Stimulated activated naive B cell treated with anti-CD40 and anti-IgM and Interleukin-4, amounts not matched to agents 10 μg/mL and 1 μg/mL and 100 μg/mL, for 72 hours (primary cell): ENCODE data around the gene DRD5.
A peak's percentile ranks its signal among the peaks of the same experiment; 100 is the strongest.
"Not testable (repeated sequence)": the region's sequence is repeated elsewhere in the genome, so short reads cannot be mapped to it uniquely, and the experiment has no call there.

Experiments
- ATAC-seq, 2 donors: fragments of 150-1000 bp; cut with Tn5 transposase; replicated peaks; 2 replicates each; pipeline ENCODE4 v1.10.0; 2021; ENCODE audit warnings: moderate library complexity in 1 of 2
- DNase-seq: peaks from one replicate; pipeline ENCODE4 v3.0.0; 2021
- H3K27ac Mint-ChIP-seq: one replicate; pipeline ENCODE4 v1.8.0; 2022; ENCODE audit warnings: mild to moderate bottlenecking, mixed read lengths
- H3K27me3 Mint-ChIP-seq, 2 donors: one replicate each; pipeline ENCODE4 v1.8.0; 2022; ENCODE audit warnings: mixed read lengths in 2 of 2
- H3K36me3 Mint-ChIP-seq, 2 donors: one replicate each; pipeline ENCODE4 v1.8.0; 2022; ENCODE audit warnings: mixed read lengths in 2 of 2, mild to moderate bottlenecking in 1 of 2
- H3K4me1 Mint-ChIP-seq, 2 donors: one replicate each; pipeline ENCODE4 v1.8.0; 2022; ENCODE audit warnings: mixed read lengths in 2 of 2, mild to moderate bottlenecking in 1 of 2
- H3K4me3 Mint-ChIP-seq, 2 donors: one replicate each; pipeline ENCODE4 v1.8.0; 2022; ENCODE audit warnings: mild to moderate bottlenecking in 2 of 2, mixed read lengths in 2 of 2, moderate library complexity in 1 of 2
- H3K9me3 Mint-ChIP-seq, 2 donors: one replicate each; pipeline ENCODE4 v1.8.0; 2022; ENCODE audit warnings: mixed read lengths in 2 of 2, mild to moderate bottlenecking in 1 of 2

Gene DRD5

DNA sequence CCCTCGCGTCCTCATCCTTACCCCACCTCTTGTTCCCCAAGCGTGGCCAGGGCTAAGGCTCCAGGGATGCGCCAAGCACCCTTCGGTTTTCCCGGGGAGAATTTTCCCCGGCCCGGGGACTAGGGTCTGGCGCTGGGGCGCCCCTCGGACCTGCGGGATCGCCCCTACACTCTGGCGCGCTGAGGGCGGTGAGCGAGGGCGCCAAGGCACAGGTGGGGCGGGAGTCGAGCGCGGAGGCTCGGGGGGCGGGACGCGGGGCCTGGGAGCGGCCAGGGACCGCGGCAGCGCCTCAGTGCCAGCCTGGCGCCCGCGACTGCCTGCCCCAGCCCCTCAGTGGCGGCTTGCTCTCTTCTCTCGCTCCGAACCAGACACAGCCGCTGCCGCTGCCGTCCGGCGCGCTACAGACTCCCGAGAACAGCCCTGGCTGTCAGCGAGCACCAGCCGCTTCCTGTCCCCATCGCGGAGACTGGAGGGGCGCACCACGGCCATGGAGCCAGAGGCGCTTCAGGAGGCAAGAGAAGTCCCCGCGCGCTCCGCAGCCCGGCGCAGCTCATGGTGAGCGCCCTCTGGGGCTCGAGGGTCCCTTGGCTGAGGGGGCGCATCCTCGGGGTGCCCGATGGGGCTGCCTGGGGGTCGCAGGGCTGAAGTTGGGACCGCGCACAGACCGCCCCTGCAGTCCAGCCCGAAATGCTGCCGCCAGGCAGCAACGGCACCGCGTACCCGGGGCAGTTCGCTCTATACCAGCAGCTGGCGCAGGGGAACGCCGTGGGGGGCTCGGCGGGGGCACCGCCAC, at the start of gene DRD5:
Gene DRD5, plus strand, starts transcription at position 292 of the 793 bp plus-strand sequence. Its CDS starts 396 bp downstream, at position 688.
- peaks cover 0 to 7% of the 10 kb centered on the region in 2 donors for H3K9me3 Mint-ChIP-seq
- peaks cover 39 to 55% of the 10 kb centered on the region in 2 donors for H3K27me3 Mint-ChIP-seq
- H3K4me3 Mint-ChIP-seq, result no peak within 1 kb of the TSS
- DNase-seq (no peak), ATAC-seq (no peak)
- H3K36me3 Mint-ChIP-seq, result peaks cover 0 to 3% of the 10 kb centered on the region in 2 donors
- peaks cover 2 to 5% of the 10 kb centered on the region in 2 donors for H3K4me1 Mint-ChIP-seq
- H3K27ac Mint-ChIP-seq, result no peak within 1 kb of the TSS

DNA sequence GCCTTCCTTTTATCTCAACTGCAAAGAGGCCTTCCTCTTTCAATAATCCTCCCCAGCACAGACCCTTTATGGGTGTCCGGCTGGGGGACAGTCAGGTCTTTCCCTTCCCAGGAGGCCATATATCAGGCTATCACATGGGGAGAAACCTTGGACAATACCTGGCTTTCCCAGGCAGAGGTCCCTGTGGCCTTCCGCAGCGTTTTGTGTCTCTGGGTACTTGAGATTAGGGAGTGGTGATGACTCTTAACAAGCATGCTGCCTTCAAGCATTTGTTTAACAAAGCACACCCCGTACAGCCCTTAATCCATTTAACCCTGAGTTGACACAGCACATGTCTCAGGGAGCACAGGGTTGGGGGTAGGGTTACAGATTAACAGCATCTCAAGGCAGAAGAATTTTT, 49.2 kb upstream of the DRD5 start:
- not testable (repeated sequence) for ATAC-seq, H3K4me3 Mint-ChIP-seq, H3K4me1 Mint-ChIP-seq, H3K9me3 Mint-ChIP-seq, H3K36me3 Mint-ChIP-seq, H3K27ac Mint-ChIP-seq, DNase-seq
- H3K27me3 Mint-ChIP-seq, result peaks cover 16 to 29% of the 10 kb centered on the region in 2 donors

DNA sequence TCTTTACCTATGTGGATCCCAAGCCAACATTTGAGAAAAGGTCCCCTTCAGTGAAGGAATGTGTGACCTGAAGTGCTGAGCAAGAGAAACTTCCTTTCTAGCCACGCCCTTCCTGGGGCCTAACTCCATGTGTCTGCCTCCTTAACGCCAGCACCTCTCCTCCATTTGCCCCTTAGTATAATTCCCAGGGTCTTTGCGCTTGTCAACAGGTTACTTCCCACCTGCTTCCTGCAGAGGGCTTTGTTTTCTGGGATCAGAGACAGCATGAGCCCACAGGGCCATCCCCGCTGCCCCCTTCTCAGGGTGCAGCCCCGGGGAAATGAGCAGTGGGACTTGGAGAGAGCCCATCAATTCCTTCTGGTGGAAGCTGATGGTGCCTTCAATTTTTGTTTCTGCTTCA, 45.9 kb upstream of the DRD5 start:
- DNase-seq (no peak), ATAC-seq (no peak)
- H3K27me3 Mint-ChIP-seq, result peaks cover 8 to 19% of the 10 kb centered on the region in 2 donors
- H3K4me1 Mint-ChIP-seq, result no peaks in the 10 kb centered on the region
- no peak overlapping the region for H3K27ac Mint-ChIP-seq
- H3K4me3 Mint-ChIP-seq, result no peak overlapping the region
- no peaks in the 10 kb centered on the region for H3K9me3 Mint-ChIP-seq
- H3K36me3 Mint-ChIP-seq, result no peaks in the 10 kb centered on the region

DNA sequence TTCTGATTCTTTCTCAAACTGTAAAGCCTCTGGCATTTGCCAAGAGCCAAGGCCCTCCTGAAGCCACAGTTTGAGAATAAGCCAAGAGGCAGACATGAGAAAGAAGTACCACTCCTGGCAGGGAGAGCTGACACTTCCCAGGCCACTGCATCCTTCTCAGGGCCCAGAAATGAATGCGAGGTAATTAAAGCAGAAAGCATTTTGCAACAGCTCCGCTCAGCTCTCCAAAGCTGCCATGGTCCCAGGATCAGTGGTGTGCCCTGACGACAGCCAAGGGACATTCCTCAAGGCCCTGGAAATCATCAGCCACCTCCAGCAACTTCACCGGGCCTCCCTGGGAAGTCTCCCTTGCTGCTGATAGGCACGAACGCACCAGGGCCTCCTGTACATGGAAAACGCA, 44.2 kb upstream of the DRD5 start:
- not testable (repeated sequence) for H3K36me3 Mint-ChIP-seq, H3K4me1 Mint-ChIP-seq, ATAC-seq, H3K9me3 Mint-ChIP-seq, DNase-seq, H3K27ac Mint-ChIP-seq, H3K4me3 Mint-ChIP-seq
- H3K27me3 Mint-ChIP-seq, result peaks cover 11 to 15% of the 10 kb centered on the region in 2 donors

DNA sequence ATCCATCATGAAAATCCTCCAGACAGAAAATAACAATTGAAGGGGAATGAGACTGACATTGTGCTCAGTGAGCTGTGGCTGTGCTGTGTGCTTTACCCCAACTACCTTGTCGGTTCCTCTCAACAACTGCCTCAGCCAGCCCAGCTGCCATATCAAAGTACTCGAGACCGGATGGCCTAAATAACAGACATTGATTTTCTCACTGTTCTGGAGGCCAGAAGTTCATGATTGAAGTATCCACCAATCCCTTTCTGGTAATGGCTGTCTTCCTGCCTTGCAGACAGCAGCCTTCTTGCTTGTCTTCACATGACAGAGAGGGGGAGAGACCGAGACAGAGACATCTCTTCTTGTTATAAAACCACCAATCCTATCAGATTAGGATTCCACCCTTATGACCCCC, 37.6 kb upstream of the DRD5 start:
- not testable (repeated sequence) for H3K36me3 Mint-ChIP-seq, H3K4me3 Mint-ChIP-seq, H3K4me1 Mint-ChIP-seq, H3K27ac Mint-ChIP-seq, ATAC-seq, H3K9me3 Mint-ChIP-seq, DNase-seq
- H3K27me3 Mint-ChIP-seq, result peaks cover 11 to 23% of the 10 kb centered on the region in 2 donors

DNA sequence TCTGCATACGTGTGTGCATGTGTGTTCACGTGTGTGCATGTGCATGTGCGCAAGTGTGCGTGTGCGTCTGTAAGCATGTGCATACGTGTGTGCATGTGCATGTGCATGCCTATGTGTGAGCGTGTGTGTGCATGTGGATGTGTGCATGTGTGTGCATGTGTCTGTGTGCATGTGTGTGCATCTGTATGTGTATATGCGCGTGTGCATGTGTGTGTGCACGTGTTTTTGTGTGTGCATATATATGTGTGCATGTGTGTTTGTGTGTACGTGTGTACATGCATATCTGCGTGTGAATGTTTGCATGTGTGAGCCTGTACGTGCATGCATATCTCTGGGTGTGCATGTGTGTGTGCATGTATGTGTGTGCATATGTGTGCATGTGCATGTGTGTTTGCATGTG, 35.7 kb upstream of the DRD5 start:
- DNase-seq (no peak), ATAC-seq (no peak)
- H3K4me1 Mint-ChIP-seq, result no peaks in the 10 kb centered on the region
- no peak overlapping the region for H3K27ac Mint-ChIP-seq
- H3K36me3 Mint-ChIP-seq, result no peaks in the 10 kb centered on the region
- peaks cover 5 to 8% of the 10 kb centered on the region in 2 donors for H3K9me3 Mint-ChIP-seq
- peaks cover 12 to 22% of the 10 kb centered on the region in 2 donors for H3K27me3 Mint-ChIP-seq
- H3K4me3 Mint-ChIP-seq, result no peak overlapping the region

DNA sequence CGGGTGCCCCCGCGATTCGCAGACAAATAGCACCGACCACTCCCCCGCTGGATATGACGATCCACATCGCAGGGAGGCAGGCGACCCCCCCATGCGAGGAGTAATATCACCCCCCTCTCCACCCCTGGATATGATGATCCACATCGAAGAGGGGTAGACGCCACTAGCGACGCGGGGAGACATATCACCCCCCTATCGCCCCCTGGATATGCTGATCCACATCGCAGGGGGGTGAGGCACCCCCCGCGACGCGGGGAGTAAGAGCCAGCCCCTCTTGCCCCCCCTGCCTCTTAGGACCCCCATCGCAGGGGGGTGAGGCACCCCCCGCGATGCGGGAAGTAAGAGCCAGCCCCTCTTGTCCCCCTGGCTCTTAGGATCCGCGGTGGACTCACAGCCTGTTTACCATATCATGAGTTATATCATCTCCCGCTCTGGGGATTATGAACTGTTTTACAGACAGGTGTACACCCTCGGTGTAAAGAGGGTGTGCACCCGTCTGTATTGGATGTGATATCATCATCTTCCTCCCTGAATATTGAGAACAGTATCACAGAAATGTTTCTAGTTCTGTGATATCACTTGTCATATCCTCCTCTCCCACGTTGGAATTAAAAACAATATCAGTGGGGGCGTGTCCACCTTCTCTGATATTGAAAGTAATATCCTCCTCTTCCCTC, 22.7 kb upstream of the DRD5 start:
- Mint-ChIP-seq H3K27me3 (peaks cover 19 to 20% of the 10 kb centered on the region in 2 donors), H3K9me3 (no peaks in the 10 kb centered on the region), H3K27ac (no peak overlapping the region), H3K4me3 (no peak overlapping the region), H3K36me3 (no peaks in the 10 kb centered on the region), H3K4me1 (no peaks in the 10 kb centered on the region)
- DNase-seq (no peak), ATAC-seq (no peak)

DNA sequence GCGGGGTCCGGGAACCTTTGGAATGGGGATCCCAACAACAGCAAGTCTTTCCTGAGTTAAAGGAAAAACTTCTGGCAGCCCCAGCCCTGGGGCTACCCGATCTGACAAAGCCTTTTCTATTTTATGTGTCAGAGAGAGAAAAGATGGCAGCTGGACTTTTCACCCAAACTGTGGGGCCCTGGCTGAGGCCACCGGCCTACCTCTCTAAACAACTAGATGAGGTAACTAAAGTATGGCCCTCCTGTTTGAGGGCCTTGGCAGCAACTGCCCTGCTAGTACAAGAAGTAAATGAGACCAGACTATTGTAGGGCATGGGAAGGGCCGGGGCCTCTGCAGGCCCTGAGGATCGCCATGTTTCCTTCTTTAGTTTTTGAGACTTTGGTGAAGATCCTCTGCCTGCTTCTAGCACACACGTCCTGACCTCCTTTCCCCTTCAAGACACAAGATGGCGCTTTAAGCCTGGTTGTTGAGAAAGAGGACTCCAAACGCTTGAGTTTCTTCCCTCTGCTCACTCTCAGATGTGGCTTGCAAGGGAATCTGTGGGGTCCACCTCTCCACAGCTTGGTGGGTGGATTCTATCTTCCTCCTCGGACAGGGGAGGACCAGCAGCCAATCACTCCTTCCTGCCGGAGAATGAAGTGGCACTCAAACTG, 18.5 kb upstream of the DRD5 start:
- peak; percentile 36 to 52 for ATAC-seq
- H3K27ac Mint-ChIP-seq, result no peak overlapping the region
- H3K36me3 Mint-ChIP-seq, result no peaks in the 10 kb centered on the region

DNA sequence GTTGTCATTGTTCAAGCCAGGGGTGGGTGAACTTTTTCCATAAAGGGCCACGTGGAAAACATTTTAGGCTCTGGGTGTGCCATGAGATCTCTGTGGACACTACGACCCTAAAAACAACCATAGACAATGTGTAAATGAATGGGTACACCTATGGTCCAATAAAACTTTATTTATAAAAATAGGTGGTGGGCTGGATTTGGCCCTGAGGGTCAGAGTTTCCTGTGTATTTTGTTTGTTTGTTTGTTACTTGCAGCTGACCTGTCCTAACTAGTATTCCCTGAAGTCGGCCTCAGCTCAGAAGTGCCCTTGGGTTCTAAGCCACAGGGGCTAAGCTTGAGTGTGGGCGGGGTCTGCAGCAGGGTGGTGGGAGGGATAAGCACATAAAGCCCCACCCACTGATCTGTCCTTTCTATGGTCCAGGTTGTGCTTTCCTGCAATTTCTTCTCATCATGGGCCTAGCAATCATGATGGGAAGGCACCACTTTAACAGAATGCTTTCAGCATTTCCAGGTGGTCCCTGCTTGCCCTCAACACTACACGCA, 17.2 kb upstream of the DRD5 start:
- ATAC-seq, result no peak
- no peak for DNase-seq
- Mint-ChIP-seq H3K36me3 (no peaks in the 10 kb centered on the region), H3K27ac (no peak overlapping the region), H3K9me3 (no peaks in the 10 kb centered on the region), H3K27me3 (peaks cover 22 to 26% of the 10 kb centered on the region in 2 donors), H3K4me1 (no peaks in the 10 kb centered on the region), H3K4me3 (no peak overlapping the region)

More for the DNA sequence above, 18.5 kb upstream of the DRD5 start:
- Mint-ChIP-seq H3K4me3 (no peak overlapping the region), H3K9me3 (no peaks in the 10 kb centered on the region), H3K27me3 (peaks cover 25% of the 10 kb centered on the region in 2 donors), H3K4me1 (no peaks in the 10 kb centered on the region)
- DNase-seq, result peak; percentile 33

DNA sequence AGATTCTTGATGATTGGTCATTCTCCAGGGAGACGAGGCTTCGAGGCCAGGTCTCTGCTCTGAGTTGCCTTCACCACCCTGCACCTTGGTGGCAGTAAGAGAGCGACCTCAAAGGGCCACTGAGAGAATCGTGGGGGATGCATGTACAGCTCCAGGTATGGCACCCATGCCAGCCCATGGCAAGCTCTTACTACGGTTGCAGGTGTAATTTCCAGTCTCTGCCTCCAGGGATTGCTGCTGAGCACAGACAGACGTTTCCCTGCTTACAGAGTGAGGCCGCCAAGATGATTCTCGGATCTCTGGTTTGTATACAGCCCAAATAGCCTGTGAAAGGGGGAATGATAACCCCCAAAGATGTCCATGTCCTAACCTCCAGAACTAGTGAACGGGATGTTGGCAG, 16.3 kb upstream of the DRD5 start:
- DNase-seq, result peak; percentile 6
- ATAC-seq, result no peak
- H3K36me3 Mint-ChIP-seq, result no peaks in the 10 kb centered on the region
- H3K27ac Mint-ChIP-seq, result no peak overlapping the region
- H3K27me3 Mint-ChIP-seq, result peaks cover 20 to 23% of the 10 kb centered on the region in 2 donors
- H3K4me3 Mint-ChIP-seq, result no peak overlapping the region
- H3K9me3 Mint-ChIP-seq, result no peaks in the 10 kb centered on the region
- no peaks in the 10 kb centered on the region for H3K4me1 Mint-ChIP-seq

DNA sequence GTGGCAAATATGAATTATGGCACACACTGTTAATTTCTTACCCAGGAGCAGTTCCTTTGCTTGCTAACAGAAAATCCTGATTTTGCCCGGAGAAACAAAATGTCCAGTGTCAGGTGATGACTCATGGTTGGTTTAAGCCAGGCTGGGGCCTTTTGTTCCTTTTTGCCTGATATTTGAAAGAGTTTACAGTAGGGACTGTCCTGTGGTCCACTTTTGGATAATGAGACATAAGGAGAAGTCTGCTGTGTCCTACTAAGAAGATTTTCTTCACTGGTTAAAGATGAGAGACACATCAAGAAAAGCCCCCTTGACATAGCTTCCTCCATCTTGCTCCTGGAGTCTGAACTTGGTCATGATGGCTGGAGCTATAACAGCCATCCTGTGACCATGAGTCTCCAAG, 12.1 kb upstream of the DRD5 start:
- no peak overlapping the region for H3K4me3 Mint-ChIP-seq
- H3K27ac Mint-ChIP-seq, result no peak overlapping the region
- no peaks in the 10 kb centered on the region for H3K4me1 Mint-ChIP-seq
- H3K36me3 Mint-ChIP-seq, result no peaks in the 10 kb centered on the region
- DNase-seq, result no peak
- no peak for ATAC-seq
- peaks cover 18 to 33% of the 10 kb centered on the region in 2 donors for H3K27me3 Mint-ChIP-seq
- no peaks in the 10 kb centered on the region for H3K9me3 Mint-ChIP-seq

DNA sequence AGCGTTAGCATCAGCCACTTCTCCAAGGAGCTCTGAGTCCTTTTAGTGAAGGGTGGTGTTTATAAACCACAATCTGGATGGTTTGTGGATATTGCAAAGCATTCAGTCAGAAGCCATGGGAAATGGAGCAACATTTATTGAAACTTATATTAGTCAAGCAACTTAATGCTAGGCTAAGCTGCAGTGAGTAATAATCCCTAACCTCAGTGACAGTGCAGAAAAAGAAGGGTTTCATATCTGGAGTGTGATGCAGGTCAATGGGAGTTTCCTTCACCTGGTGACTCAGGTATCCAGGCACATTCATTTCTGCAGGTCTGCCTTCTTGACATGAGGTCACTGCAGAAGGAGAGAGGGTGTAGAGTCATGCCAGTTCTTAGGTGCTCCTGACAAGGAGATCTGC, 10.4 kb upstream of the DRD5 start:
- no peak overlapping the region for H3K27ac Mint-ChIP-seq
- DNase-seq (no peak), ATAC-seq (no peak)
- no peaks in the 10 kb centered on the region for H3K36me3 Mint-ChIP-seq
- peaks cover 15 to 34% of the 10 kb centered on the region in 2 donors for H3K27me3 Mint-ChIP-seq
- peaks cover 0 to 2% of the 10 kb centered on the region in 2 donors for H3K9me3 Mint-ChIP-seq
- no peaks in the 10 kb centered on the region for H3K4me1 Mint-ChIP-seq
- H3K4me3 Mint-ChIP-seq, result no peak overlapping the region

DNA sequence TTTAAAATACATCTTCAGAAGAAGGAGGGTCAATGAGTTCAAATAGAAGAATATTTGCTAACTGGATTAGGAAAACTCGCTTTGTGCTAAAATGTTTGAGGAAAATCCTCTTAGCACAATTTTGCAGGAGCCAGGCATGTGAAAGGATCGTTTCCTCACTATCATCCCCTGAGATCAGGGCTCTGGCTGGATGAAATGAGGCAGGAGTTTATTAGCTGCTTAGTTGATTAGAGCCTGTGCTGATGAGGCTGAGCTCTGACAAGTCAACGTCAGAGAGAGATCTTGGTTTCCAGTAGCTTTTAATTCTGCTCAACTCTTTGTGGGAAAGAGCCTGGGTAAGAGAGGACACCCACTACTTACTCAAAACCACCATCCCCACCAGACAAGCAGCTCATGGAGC, 8.0 kb upstream of the DRD5 start:
- DNase-seq (no peak), ATAC-seq (no peak)
- Mint-ChIP-seq H3K4me1 (peaks cover 2 to 4% of the 10 kb centered on the region in 2 donors), H3K36me3 (no peaks in the 10 kb centered on the region), H3K27ac (no peak overlapping the region), H3K27me3 (peaks cover 21 to 25% of the 10 kb centered on the region in 2 donors), H3K9me3 (peaks cover 0 to 2% of the 10 kb centered on the region in 2 donors), H3K4me3 (no peak overlapping the region)

DNA sequence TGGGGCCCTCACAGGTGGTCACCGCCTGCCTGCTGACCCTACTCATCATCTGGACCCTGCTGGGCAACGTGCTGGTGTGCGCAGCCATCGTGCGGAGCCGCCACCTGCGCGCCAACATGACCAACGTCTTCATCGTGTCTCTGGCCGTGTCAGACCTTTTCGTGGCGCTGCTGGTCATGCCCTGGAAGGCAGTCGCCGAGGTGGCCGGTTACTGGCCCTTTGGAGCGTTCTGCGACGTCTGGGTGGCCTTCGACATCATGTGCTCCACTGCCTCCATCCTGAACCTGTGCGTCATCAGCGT, 652 bp downstream of the DRD5 start:
- DNase-seq, result no peak
- H3K36me3 Mint-ChIP-seq, result peaks cover 0 to 3% of the 10 kb centered on the region in 2 donors
- ATAC-seq, result no peak
- H3K4me3 Mint-ChIP-seq, result no peak overlapping the region
- peaks cover 0 to 7% of the 10 kb centered on the region in 2 donors for H3K9me3 Mint-ChIP-seq
- H3K4me1 Mint-ChIP-seq, result peaks cover 2 to 5% of the 10 kb centered on the region in 2 donors
- no peak overlapping the region for H3K27ac Mint-ChIP-seq
- peaks cover 39 to 59% of the 10 kb centered on the region in 2 donors for H3K27me3 Mint-ChIP-seq
